ENCODE measurements around the gene MOB1B. TPM values are rescaled to one million over a fixed set of nuclear protein-coding genes. Genes with fewer than 3 reads are reported as not detected.

The MOB1B gene
- total RNA-seq, 2 donors from 2014 or later: 7.7 to 14.0 TPM

GRCh38 chr4:70927502-70928137 is 25.5 kb downstream of the MOB1B start:
- TF ChIP-seq CTCF (IDR thresholded peaks at IDR 0.05): no peak
- no peaks in the 10 kb centered on the region for H3K4me1 ChIP-seq
- no peak overlapping the region for H3K27ac ChIP-seq
- H3K4me3 ChIP-seq: no peak overlapping the region
- H3K36me3 ChIP-seq: no peaks in the 10 kb centered on the region
- H3K9me3 ChIP-seq: no peaks in the 10 kb centered on the region
- H3K27me3 ChIP-seq: no peaks in the 10 kb centered on the region
- no peak for DNase-seq (ENCODE audit: low spot score)

- no peak for TF ChIP-seq CTCF (IDR thresholded peaks at IDR 0.05)
- H3K4me1 ChIP-seq: no peaks in the 10 kb centered on the region
- H3K4me3 ChIP-seq: no peak overlapping the region
- no peaks in the 10 kb centered on the region for H3K9me3 ChIP-seq
- no peak overlapping the region for H3K27ac ChIP-seq
- H3K36me3 ChIP-seq: no peaks in the 10 kb centered on the region
- DNase-seq (ENCODE audit: low spot score): no peak
- H3K27me3 ChIP-seq: no peaks in the 10 kb centered on the region
These were observed 28.5 kb downstream of the MOB1B start for GRCh38 chr4:70930530-70931256.

- Histone ChIP-seq H3K36me3 (no peaks in the 10 kb centered on the region), H3K4me1 (no peaks in the 10 kb centered on the region), H3K4me3 (no peak overlapping the region), H3K27me3 (no peaks in the 10 kb centered on the region), H3K9me3 (no peaks in the 10 kb centered on the region), H3K27ac (no peak overlapping the region)
- TF ChIP-seq CTCF (IDR thresholded peaks at IDR 0.05): no peak
- no peak for DNase-seq (ENCODE audit: low spot score)
These were observed 29.2 kb downstream of the MOB1B start for GRCh38 chr4:70931347-70931746.

- H3K4me3 ChIP-seq: no peak overlapping the region
- H3K9me3 ChIP-seq: no peaks in the 10 kb centered on the region
- no peak overlapping the region for H3K27ac ChIP-seq
- H3K27me3 ChIP-seq: no peaks in the 10 kb centered on the region
- no peak for TF ChIP-seq CTCF (IDR thresholded peaks at IDR 0.05)
- H3K4me1 ChIP-seq: no peaks in the 10 kb centered on the region
- no peak for DNase-seq (ENCODE audit: low spot score)
- no peaks in the 10 kb centered on the region for H3K36me3 ChIP-seq
These were observed 30.8 kb downstream of the MOB1B start for GRCh38 chr4:70932984-70933383.

GRCh38 chr4:70935038-70935695 is 33.0 kb downstream of the MOB1B start:
- H3K4me3 ChIP-seq: no peak overlapping the region
- H3K27ac ChIP-seq: no peak overlapping the region
- no peaks in the 10 kb centered on the region for H3K36me3 ChIP-seq
- H3K9me3 ChIP-seq: no peaks in the 10 kb centered on the region
- no peaks in the 10 kb centered on the region for H3K27me3 ChIP-seq
- no peak for DNase-seq (ENCODE audit: low spot score)
- H3K4me1 ChIP-seq: no peaks in the 10 kb centered on the region
- no peak for TF ChIP-seq CTCF (IDR thresholded peaks at IDR 0.05)
